GM19035 (cell line): Measurements from ENCODE around the gene C12orf57.

Source experiments
- ATAC-seq: cut with Tn5 transposase; IDR thresholded peaks from one replicate; pipeline ENCODE4 v1.9.1; 2021; ENCODE audit not compliant: unreplicated experiment

Gene C12orf57

DNA sequence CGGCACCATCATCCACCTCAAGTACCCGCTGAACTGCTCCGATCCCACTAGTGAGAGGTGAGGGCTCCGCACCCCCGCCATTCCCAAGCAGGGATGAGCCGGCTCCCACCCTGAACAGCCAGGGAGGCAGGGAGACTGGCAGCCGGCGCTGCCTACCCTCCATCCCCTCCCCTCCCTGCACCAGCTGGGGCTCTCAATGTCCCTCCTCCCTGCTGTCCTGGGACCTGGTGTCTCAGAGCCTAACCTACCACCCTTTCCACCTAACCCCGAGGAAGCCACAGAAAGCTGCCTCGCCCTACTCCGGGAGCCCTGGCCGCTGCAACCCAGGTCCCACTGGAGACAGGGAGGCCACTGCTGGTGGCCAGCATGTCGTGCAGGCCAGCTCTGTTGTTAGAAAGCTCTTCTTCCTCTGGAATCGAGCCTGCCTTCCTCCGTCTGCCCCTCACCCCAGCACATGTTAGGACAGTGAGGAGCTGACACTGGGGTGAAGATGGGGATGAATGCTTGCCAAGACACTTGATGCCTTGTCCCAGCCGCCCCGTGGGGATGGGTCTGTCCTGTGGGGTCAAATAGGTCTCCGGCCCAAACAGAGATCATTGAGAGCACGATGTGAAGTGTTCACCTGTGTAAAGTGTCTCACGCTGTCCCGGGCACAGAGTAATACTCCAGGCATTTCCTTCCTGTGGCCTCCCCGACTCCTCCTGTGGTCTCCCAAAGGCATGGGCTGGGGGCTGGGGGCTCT, 8.5 kb downstream of the C12orf57 start:
- ATAC-seq: no peak

DNA sequence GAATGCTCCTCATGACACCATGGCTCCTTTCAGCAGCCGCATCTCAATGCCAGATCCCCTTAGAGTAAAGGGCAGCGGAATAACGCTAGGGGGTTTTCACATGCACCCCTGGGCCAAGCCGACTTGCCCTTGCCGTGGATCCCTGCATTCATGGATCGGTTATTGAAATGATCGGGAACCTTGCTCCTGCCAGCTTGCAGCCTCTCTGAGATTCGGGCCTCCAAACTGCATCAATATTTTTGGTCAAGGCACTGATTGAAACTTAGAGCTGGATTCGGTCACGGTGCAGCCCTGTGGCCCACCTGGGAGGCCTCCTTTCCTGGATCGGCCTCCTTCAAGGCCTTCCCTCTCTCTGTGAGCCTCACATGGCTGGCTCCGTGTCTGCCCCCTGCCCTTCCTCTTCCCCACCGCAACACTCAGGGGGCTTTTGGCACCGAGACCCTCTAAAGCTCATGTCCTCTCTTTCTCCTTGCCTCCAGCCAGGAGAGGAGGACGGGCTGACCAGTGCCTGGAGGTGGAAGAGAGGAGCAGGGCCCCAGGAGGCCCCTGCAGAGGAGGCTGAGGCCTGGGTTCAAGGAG, 9.1 kb downstream of the C12orf57 start:
- no peak for ATAC-seq

DNA sequence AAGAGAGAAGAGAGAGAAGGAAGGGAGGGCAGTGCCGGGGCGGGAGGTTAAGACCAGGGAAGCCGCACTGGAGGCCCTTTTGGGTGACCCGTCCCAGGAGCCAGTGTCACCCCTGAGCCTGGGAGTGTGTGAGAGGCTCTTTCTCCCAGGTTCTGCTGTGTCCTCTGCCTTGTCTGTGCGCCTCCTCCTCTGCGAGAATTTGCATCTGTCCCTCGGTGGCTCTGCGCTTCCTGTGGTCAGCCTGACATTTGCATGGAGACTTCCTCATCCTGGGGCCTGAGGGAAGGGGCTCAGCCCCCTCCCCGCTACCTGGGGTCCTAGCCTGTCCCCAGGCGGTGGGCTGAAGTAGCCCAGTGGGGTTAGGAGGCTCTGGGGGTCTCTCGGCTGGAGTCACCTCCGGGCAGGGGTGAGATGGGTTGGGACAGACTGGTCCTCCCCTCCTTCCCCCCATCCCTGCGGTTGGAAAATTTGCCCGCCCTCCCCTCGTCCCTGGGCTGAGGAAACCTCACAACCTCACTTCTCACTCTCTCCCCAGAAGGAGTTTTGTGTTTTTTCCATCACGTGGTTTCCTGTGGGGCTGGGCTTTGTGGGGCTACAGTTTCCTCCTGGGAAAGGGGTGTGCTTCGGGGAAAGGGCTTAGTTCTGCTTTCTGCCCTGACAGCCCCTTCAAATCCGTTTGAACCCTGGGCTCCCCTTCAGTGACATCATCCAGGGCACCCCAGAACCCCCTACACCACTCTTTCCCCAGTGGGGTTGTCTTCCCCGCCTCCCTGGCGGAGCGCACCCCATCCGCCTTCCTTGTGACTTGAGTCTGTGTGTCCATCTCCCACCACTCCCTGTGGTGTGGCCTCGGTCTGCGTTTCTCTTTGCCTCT, 9.9 kb downstream of the C12orf57 start:
- ATAC-seq: peak; percentile 48

DNA sequence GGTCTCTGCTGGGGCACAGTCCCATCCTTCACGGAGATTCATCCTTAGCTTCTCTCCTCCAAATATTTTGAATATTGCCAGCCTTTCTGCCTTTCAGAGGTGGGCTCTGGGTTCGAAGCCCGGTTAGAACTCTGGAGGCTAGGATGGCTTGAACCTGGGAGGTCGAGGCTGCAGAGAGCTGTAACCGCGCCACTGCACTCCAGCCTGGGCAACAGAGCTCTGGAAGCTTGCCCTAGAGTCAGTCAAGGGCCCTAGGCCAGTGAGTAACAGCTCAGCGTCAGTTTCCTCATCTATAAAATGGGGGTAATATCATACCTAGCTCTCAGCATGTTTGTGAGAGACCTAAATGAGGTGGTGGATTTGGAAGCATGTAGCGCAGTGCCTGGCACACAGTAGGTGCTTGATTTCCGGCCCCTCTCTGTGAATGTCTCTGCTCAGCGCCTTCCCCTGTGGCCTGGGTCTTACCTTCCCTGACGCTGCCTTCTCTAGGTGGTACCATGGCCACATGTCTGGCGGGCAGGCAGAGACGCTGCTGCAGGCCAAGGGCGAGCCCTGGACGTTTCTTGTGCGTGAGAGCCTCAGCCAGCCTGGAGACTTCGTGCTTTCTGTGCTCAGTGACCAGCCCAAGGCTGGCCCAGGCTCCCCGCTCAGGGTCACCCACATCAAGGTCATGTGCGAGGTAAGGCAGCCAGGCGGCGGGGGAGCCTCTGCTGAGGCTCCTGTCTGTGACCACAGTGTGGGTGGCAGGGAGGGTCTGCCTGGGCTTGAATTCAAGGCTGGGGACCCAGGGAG, 10.7 kb downstream of the C12orf57 start:
- no peak for ATAC-seq

DNA sequence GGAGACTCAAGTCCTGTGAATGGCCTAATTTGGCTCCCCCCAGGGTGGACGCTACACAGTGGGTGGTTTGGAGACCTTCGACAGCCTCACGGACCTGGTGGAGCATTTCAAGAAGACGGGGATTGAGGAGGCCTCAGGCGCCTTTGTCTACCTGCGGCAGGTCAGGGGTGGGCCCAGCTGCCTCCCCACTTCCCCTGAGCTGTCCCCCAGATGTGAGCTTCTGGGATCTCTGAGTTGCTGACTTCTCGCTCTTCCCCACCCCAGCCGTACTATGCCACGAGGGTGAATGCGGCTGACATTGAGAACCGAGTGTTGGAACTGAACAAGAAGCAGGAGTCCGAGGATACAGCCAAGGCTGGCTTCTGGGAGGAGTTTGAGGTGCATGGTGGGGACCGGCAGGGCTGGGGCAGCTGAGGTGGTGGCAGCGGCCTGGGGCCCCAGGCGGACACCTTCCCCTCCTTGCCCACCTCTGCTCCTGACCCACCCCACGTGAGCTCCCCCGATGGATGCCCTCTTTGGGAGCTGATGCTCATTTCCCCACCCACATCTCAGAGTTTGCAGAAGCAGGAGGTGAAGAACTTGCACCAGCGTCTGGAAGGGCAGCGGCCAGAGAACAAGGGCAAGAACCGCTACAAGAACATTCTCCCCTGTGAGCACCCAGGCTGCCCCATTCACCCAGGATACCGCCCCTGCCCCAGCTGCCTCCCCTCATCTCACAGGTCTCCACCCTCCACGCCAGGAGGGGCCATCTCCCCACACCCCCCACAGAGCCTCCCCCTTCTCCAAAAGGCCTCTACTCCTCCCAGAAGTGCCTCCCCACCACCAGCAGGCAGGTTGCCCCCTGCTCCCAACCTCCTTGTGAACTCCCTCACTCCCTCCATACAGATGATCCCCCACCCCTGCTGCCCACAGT, 11.5 kb downstream of the C12orf57 start:
- no peak for ATAC-seq

DNA sequence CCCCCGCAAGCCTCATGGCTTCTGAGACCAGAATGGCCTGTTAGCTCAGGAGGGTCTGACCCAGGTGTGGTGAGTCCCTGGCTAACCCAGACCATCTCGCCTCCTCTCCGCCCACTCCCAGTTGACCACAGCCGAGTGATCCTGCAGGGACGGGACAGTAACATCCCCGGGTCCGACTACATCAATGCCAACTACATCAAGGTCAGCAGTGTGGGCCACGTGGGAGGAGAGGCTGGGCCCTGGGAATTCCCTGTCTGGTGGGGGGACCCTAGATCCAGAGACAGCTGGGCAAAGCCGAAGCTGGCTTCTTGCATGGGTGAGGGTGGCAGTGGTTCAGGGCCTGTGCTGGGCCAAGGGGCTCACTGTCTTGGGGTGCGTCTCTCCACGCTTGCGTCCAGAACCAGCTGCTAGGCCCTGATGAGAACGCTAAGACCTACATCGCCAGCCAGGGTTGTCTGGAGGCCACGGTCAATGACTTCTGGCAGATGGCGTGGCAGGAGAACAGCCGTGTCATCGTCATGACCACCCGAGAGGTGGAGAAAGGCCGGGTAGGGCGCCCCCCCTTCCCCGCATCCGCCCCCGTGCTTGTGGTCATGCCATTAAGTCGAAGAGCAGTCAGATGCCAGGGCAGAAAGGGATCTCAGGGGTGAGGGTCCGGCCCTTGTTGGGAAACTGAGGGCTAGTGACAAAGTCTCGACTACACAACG, 12.4 kb downstream of the C12orf57 start:
- ATAC-seq: no peak

DNA sequence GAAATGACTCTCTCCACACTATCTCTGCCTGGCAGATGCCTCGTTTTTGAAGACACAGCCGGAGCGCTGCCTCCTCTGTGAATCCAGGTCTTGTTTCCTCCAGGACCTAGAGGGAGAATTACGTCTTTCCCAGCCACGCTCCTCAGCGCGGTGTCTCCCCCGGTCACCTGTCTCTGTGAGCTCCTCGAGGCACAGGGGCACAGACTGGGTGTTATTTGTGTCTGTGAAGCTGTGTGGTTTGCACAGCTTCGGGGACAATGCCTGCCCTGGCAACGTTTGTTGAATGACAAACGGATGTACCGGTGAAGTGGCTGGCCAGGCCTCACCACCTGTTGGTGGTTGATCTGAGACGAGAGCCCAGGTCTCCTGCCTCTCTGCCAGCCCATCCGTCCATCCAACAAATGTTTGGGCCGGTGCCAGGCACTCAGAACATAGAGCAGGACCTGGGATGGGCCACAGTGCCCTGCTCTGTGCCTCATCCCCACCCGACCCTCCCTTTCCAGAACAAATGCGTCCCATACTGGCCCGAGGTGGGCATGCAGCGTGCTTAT, 13.4 kb downstream of the C12orf57 start:
- no peak for ATAC-seq

DNA sequence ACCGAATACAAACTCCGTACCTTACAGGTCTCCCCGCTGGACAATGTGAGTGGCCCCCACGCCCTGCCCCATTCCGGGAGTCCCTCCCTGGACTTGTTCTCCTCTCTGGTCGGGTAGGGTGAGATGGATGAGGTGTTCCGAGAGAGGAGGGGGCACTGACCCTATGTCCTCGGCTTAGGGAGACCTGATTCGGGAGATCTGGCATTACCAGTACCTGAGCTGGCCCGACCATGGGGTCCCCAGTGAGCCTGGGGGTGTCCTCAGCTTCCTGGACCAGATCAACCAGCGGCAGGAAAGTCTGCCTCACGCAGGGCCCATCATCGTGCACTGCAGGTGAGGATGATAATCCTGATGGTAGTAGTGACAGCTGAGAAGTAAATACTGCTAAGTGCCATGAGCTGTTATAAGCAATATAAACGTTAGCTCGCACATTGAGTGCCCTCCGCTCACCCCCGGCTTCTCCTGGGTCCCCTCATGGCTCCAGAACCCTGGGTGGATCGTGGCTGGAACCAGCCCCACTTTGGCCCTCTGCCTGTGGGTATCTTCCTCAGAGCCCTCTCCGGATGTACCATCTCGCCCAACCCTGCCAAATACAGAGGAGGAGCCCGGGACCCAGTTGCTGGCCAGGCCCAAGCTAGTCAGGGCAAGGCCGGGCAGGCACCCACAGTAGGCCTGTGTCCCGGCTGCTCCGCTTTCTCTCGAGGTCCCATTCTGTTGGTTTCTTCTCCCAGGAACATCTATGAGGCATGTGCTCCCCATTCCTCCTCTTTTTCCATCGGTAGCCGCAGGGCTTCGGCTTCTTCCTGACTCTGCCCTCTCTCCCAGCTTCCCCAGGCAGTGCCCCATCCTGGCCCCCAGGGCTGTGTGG, 14.2 kb downstream of the C12orf57 start:
- no peak for ATAC-seq

DNA sequence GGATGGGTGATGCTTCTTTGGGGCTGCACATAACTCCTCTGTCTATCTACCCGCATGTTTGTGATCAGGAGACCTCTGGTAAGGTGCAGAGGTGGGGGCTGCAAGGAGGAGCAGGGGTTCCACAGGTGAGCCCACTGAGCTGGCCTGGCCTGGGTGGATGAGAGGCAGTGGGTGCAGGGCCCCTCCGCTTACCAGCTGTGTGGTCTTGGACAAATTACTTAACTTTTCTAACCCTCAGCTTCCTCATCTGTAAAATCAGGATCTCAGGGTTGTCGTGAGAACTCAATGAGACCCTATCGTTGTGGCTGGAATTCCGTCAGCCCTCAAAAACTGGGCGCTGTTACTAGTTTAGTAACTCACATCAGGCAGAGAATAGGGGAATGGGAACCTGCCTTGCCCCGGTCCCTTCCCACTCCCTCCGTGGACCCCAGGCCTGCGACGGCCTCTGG, 14.8 kb downstream of the C12orf57 start:
- no peak for ATAC-seq

DNA sequence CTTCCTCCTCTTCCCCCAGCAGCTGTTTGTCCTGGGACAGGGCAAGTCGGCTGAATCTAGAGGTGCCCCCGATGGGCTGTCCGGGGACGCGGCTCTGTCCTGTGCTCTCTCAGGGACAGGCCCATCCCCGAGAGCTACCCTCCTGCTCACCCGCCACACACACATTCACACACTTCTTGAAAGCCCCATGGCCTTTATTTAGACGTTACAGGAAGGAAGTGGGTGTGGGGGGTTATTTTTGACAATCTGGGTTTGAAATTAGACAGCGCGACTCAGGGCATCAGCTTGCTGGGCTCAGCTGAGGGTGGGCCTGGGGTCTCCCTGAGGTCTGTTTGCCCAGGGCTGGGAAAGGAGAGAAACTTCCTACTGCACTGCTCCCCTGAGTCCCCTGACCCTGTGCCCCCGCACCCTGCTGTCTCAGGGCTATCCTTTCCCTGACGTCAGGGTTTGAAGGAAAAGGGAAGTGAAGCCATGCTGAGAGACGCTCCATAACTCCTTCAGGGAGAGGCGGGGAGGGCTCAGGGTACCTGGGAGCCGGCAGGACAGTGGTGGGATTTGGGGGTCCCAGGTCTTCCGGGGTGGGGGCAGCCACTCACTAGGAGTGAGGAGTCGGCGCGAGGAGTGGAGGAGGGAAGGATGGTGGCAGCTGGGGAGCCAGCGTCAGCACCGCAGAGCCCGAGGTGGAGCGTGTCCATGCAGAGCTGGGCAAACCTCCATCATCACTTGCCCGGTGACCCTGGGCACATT, 15.4 kb downstream of the C12orf57 start:
- ATAC-seq: peak; percentile 52

DNA sequence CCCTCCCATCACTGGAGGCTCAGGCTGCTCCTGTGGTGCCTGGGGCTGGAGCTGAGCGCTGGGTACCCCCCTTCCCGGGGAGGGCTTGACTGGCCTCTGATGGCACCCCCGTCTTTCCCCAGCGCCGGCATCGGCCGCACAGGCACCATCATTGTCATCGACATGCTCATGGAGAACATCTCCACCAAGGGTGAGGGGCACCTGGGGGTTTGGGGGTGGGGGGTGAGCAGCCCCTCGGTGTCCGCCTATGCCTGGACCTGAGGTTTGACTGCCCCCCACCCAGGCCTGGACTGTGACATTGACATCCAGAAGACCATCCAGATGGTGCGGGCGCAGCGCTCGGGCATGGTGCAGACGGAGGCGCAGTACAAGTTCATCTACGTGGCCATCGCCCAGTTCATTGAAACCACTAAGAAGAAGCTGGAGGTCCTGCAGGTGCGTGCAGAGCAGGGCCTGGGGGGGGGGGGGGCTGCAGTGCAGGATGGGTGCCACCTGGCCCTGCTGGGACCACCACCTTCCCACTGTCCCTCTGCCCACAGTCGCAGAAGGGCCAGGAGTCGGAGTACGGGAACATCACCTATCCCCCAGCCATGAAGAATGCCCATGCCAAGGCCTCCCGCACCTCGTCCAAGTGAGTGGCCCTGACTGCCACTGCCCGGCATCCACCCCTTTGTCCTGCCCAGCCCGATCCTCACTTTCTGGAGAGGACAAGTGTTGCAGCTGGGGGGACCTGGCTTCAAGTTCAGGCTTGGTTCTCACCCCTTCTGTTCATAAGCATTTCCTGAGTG, 16.2 kb downstream of the C12orf57 start:
- ATAC-seq: no peak

DNA sequence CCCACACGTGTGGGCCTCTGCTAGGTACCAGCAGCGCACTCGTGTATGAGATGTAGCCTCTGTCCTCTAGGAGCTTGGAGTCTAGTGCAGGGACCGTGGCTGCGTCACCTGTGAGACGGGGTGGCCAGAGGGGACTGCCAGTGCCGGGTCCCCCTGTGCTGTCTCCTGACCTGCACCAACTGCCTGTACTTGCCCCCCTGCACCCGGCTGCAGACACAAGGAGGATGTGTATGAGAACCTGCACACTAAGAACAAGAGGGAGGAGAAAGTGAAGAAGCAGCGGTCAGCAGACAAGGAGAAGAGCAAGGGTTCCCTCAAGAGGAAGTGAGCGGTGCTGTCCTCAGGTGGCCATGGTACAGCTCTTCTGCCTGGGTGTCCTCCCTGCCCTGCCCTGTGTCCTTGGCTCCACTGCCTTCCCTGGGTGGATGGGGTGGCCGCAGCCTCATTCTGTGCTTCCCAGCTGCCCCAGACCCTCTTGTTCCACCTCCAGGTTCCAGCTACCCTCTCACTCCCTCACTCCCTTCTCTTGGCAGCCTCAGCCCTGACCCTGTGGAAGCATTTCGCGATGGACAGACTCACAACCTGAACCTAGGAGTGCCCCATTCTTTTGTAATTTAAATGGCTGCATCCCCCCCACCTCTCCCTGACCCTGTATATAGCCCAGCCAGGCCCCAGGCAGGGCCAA, 16.9 kb downstream of the C12orf57 start:
- ATAC-seq: no peak

DNA sequence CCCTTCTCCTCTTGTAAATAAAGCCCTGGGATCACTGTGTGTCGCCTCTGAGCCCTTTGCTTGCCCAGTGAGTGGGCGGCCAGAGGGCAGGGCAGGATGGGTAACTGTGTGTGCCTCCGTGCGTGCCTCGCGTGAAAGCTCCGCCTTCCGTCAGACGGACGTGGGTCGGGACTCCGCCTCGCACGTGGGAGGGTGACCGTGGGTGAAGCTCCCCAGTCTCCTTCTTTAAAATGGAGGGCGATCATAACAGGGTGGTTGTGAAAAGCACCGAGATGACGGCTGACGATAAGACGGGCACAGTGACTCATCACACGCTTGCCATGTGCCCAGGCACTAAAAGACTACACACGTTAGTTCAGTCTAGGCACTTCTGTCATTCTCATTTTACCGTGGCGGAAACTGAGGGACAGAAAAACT, 17.5 kb downstream of the C12orf57 start:
- ATAC-seq: no peak

DNA sequence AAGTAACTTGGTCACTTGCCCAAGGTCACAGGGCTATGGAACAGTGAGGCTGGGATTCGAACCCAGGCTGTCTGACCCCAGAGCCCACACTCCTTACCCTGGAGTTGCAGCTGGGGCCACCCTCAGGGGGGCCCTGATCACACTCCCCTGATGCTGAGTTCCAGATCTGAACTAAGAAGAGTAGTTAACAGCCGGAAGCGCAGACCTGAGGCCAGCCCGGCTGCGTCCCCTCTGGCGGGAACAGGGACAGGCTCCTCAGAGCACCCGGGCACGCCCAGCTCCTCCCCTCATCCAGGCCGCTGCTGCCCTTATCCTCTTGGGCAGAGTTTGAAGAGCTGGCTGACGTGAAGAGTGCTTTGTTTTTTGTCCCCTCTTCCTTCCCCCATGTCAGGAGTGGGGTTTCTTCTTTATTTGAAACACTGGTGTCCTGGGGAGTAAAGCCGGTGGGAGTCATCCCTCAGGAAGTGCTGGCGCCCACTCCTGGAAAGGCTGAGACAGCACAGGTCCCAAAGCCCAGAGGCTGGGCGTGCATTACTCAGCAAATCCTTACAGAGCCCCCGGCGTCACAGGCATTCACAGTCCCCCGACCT, 18.0 kb downstream of the C12orf57 start:
- ATAC-seq: no peak

DNA sequence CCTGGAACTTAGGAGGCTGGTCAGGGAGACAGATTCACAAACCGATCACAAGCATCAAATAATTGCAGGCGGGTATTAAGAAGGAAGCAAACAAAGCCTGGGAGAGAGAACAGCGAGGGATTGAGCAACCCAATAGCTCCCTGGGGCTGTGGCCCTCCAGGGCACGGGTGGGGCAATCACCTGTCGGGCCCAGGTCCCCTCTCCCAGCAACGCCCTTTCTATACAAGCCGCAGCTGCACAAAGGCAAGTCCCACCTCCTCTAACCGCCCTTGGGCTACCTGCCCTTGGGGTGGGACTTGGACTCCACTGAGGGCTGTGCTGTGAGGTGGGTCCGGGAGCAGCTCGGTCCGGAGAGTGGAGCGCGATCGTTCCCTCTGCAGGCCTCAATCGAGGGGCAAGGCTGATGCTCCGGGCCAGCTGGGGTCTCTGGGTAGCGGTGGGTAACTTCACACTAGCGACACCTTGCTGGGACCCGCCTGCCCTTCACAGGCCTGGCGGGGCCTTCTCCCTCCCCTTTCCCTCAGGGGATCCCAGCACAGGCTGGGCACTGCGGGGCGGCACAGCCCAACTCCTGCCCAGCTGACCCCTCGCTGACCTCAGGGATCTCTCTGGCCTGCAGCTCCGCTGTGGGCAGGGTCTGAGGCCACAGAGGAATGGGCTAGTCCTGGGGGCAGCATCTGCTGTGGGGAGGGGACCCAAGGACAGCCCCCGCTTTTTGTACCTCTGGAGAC, 18.6 kb downstream of the C12orf57 start:
- no peak for ATAC-seq
